K562 (cell line): ENCODE data around the gene ERBB4. TPM values are rescaled to one million over a fixed set of nuclear protein-coding genes. Genes with fewer than 3 reads are reported as not detected.

Experiments used
- CREB1 ChIP-seq, 2 experiments: sonication (generic) in 1 of 2; formaldehyde crosslinking in 1 of 2; IDR thresholded peaks; 2 replicates each; pipeline versions ENCODE4 v1.6.1 to v1.8.0; 2012 to 2022; ENCODE audit warnings: inconsistent platforms in 1 of 2, mild to moderate bottlenecking in 1 of 2, missing genetic modification reagents in 1 of 2, moderate library complexity in 1 of 2
- DIDO1 ChIP-seq: fragments of 450-650 bp; IDR thresholded peaks from 2 replicates; pipeline ENCODE4 v1.6.1; 2016; ENCODE audit warnings: low read depth, missing biosample characterization, missing genetic modification characterization
- MGA ChIP-seq: fragments of 450-650 bp; IDR thresholded peaks from 2 replicates; pipeline ENCODE4 v1.6.1; 2016; ENCODE audit warnings: mild to moderate bottlenecking, moderate library complexity
- MNT ChIP-seq, 2 experiments: fragments of 450-650 bp; conservative IDR thresholded peaks; 2 replicates each; pipeline ENCODE4 v1.6.1; 2017; ENCODE audit warnings: mild to moderate bottlenecking in 2 of 2, moderate library complexity in 2 of 2
- ZNF318 ChIP-seq, 2 experiments: fragments of 450-650 bp; IDR thresholded peaks; 2 replicates each; pipeline ENCODE4 v1.6.1; 2016; ENCODE audit warnings: mild to moderate bottlenecking in 2 of 2, borderline replicate concordance in 1 of 2, low read depth in 1 of 2, moderate library complexity in 1 of 2
- polyA plus RNA-seq, 8 experiments: library from polyadenylated mRNA; depleted of rRNA in 4 of 8; stranded (reverse) in 5 of 8; unstranded in 3 of 8; fragments of >200 nt; fragmentation: Nextera tagmentation in 2 of 8; fragmentation: Illumina TruSeq in 1 of 8; extraction: Ambion mirVana in 2 of 8; extraction: Trizol in 1 of 8; gene quantifications; 2 replicates each; pipeline versions ENCODE4 v1.2.1 to v1.2.3, GENCODE V29; 2011 to 2014; ENCODE audit warnings: inconsistent platforms in 1 of 8, missing spikeins in 1 of 8
- total RNA-seq, 7 experiments: library from RNA; depleted of rRNA in 6 of 7; stranded (reverse); fragments of >200 nt in 6 of 7; fragmentation: Illumina TruSeq in 2 of 7; extraction: Trizol in 2 of 7; gene quantifications; 2 replicates each; pipeline versions ENCODE4 v1.2.1 to v1.2.3, GENCODE V29; 2011 to 2021; ENCODE audit warnings: low replicate concordance in 1 of 7

Gene ERBB4
- total and polyA plus RNA-seq, 9 of the 15 experiments (the other 6 are each of a cell fraction or from before 2014, with no cell fraction given), result not detected

- TF ChIP-seq MGA, result no peak
- TF ChIP-seq MNT (conservative IDR thresholded peaks at IDR 0.05), result no peak
- no peak for TF ChIP-seq DIDO1
- TF ChIP-seq CREB1 (IDR thresholded peaks at IDR 0.05), result no peak
- TF ChIP-seq CREB1 (CRISPR knock-in tag; IDR thresholded peaks at IDR 0.05), result no peak
- TF ChIP-seq ZNF318 (IDR thresholded peaks at IDR 0.05; ENCODE audit: borderline replicate concordance in 1 of 2, low read depth in 1 of 2), result no peak
Observed at GRCh38 chr2:211649331-211649730, 889.3 kb downstream of the ERBB4 start (continued).
